Esophagus squamous epithelium (tissue), 5 donors: ENCODE measurements around the gene SORCS1. TPM values are rescaled to one million over a fixed set of nuclear protein-coding genes. Genes with fewer than 3 reads are reported as not detected.

Experiments used
- DNase-seq: peaks from one replicate; lab custom pipeline; 2025; lab: John Stamatoyannopoulos, UW
- H3K27ac ChIP-seq, 4 donors: fragments of 200-600 bp; sonication (generic); one replicate each; pipeline ENCODE4 v1.5.1; 2016 to 2019; ENCODE audit warnings: mild to moderate bottlenecking in 1 of 4
- H3K27me3 ChIP-seq, 4 donors: fragments of 200-600 bp; sonication (generic); 1 replicate in 3 of 4; 2 replicates in 1 of 4; pipeline versions ENCODE4 v1.5.1 to v1.6.0; 2017 to 2021; ENCODE audit warnings: antibody characterized with exemption in 1 of 4
- H3K36me3 ChIP-seq, 3 donors: fragments of 200-600 bp; sonication (generic); one replicate each; pipeline ENCODE4 v1.5.1; 2016 to 2019
- H3K4me1 ChIP-seq, 3 donors: fragments of 200-600 bp; sonication (generic); one replicate each; pipeline ENCODE4 v1.5.1; 2017 to 2019
- H3K4me3 ChIP-seq, 4 donors: fragments of 200-600 bp; sonication (generic); 1 replicate in 3 of 4; 2 replicates in 1 of 4; pipeline ENCODE4 v1.5.1; 2016 to 2019; ENCODE audit warnings: mild to moderate bottlenecking in 2 of 4, moderate library complexity in 1 of 4
- H3K9me3 ChIP-seq, 3 donors: fragments of 200-600 bp; sonication (generic); one replicate each; pipeline ENCODE4 v1.5.1; 2016 to 2019
- POLR2A ChIP-seq, 4 donors: fragments of 450-650 bp; IDR thresholded peaks; one replicate each; pipeline ENCODE4 v1.6.1; 2017; ENCODE audit warnings: antibody characterized with exemption in 4 of 4, mild to moderate bottlenecking in 4 of 4, moderate library complexity in 3 of 4
- WGBS, 2 donors: methylation state at CpG; one replicate each; pipeline ENCODE4 v1.1.5; 2018; 5-methylcytosine and 5-hydroxymethylcytosine counted together
- intact Hi-C: fragments of 100-400 bp; cut with DNase I; formaldehyde crosslinking; loops from one replicate; pipeline ENCODE4 v1.15.0; 2022
- total RNA-seq, 4 donors: library from RNA; depleted of rRNA; stranded (reverse); fragments of >200 nt; gene quantifications; one replicate each; pipeline ENCODE4 v1.1.0, GENCODE V29; 2016
- TF ChIP-seq, protein P1 (sequence below), 6 experiments: fragments of 450-650 bp in 4 of 6; fragments of 200-600 bp in 2 of 6; sonication (generic) in 2 of 6; IDR thresholded peaks; one replicate each; pipeline ENCODE4 v1.5.1; 2016 to 2019; ENCODE audit warnings: antibody characterized with exemption in 6 of 6, mild to moderate bottlenecking in 4 of 6, moderate library complexity in 4 of 6
- donor health status: DM: yes; HTN: yes; CAD: no.

SORCS1 gene
- total RNA-seq, 4 donors from 2014 or later = 0.88 to 4.8 (median 1.4) TPM; not detected in 1

DNA sequence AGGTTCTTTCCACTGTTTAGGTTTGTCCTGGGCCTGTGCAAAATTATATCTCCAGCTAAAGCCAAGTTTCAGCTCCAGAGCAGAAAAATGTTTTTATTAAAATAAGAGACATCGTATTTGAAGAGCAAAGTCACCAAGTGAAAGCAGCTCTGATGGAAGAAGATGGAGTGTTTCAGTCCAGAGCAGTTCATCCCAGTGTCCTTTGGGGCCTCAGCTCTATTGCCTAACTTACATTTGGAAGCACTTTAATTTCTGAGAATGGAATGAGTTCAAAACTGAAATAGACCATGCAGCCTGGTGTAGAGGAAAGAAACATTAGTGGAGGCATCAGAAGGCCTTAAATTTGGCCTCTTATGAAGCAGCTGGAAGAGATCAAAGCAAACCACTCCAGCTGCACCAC, 545.2 kb downstream of the SORCS1 start:
- no peak overlapping the region for H3K4me3 ChIP-seq
- no peaks in the 10 kb centered on the region for H3K4me1 ChIP-seq
- 75 to 77% methylated on average over 1 of the region's 1 CpG for WGBS, 2 donors
- TF ChIP-seq, protein P1, sequence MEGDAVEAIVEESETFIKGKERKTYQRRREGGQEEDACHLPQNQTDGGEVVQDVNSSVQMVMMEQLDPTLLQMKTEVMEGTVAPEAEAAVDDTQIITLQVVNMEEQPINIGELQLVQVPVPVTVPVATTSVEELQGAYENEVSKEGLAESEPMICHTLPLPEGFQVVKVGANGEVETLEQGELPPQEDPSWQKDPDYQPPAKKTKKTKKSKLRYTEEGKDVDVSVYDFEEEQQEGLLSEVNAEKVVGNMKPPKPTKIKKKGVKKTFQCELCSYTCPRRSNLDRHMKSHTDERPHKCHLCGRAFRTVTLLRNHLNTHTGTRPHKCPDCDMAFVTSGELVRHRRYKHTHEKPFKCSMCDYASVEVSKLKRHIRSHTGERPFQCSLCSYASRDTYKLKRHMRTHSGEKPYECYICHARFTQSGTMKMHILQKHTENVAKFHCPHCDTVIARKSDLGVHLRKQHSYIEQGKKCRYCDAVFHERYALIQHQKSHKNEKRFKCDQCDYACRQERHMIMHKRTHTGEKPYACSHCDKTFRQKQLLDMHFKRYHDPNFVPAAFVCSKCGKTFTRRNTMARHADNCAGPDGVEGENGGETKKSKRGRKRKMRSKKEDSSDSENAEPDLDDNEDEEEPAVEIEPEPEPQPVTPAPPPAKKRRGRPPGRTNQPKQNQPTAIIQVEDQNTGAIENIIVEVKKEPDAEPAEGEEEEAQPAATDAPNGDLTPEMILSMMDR (IDR thresholded peaks at IDR 0.05) = no peak
- no peak for TF ChIP-seq POLR2A (IDR thresholded peaks at IDR 0.05)
- H3K9me3 ChIP-seq = no peaks in the 10 kb centered on the region
- no peak overlapping the region for H3K27ac ChIP-seq
- H3K27me3 ChIP-seq = peaks cover 0 to 5% (median 0%) of the 10 kb centered on the region in 4 donors
- no peaks in the 10 kb centered on the region for H3K36me3 ChIP-seq
- intact Hi-C loops = no loop called here
- no peak for DNase-seq

DNA sequence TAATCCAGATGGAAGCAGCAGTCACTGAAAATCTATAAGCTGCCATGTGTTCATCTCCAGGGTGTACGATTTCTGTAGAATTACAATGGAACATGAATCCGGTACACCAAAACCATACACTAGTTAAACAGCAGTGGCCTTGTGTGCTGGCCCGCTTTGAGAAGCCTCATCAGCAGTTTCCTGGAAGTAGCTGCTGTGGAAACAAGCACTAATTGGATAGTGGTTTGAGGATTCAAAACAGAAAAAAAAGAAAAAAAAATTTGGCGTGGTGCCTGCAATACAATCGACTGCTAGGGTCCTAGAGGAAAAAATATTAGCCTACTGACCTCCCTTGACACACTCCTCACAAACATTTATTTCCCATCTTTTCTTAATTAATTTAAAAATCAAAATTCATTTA, 545.9 kb downstream of the SORCS1 start:
- Histone ChIP-seq H3K9me3 (no peaks in the 10 kb centered on the region), H3K27ac (no peak overlapping the region), H3K4me3 (no peak overlapping the region), H3K36me3 (no peaks in the 10 kb centered on the region), H3K27me3 (peaks cover 0 to 5% (median 0%) of the 10 kb centered on the region in 4 donors), H3K4me1 (no peaks in the 10 kb centered on the region)
- intact Hi-C loops = no loop called here
- DNase-seq = no peak
- TF ChIP-seq, protein P1 (IDR thresholded peaks at IDR 0.05) = no peak
- TF ChIP-seq POLR2A (IDR thresholded peaks at IDR 0.05) = no peak
- 42 to 45% methylated on average over 5 of the region's 5 CpGs for WGBS, 2 donors

DNA sequence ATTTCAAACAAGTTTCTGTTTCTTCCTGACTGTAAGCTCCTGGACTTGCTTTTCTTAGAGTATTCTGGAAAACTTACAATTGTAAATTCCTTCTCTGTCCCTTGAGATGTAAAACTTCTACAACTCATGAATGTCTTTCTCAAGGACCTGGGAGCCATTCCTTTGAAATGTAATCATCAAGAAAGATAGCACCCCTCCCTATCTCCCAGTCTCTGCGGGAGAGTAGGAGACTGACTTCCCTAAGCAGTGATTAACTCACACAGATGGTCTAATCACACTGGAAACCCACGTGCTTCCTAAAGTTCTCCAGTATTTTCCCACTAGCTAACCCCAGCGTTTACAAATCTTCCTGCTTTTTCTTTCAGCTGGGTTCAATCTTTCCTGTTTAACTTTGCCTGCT, 549.4 kb downstream of the SORCS1 start:
- Histone ChIP-seq H3K27me3 (peaks cover 0 to 5% (median 0%) of the 10 kb centered on the region in 4 donors), H3K4me1 (no peaks in the 10 kb centered on the region), H3K36me3 (no peaks in the 10 kb centered on the region), H3K27ac (no peak overlapping the region), H3K9me3 (no peaks in the 10 kb centered on the region), H3K4me3 (no peak overlapping the region)
- intact Hi-C loops = no loop called here
- no peak for TF ChIP-seq POLR2A (IDR thresholded peaks at IDR 0.05)
- TF ChIP-seq, protein P1 (IDR thresholded peaks at IDR 0.05) = no peak
- no peak for DNase-seq
- 12 to 16% methylated on average over 3 of the region's 3 CpGs for WGBS, 2 donors

DNA sequence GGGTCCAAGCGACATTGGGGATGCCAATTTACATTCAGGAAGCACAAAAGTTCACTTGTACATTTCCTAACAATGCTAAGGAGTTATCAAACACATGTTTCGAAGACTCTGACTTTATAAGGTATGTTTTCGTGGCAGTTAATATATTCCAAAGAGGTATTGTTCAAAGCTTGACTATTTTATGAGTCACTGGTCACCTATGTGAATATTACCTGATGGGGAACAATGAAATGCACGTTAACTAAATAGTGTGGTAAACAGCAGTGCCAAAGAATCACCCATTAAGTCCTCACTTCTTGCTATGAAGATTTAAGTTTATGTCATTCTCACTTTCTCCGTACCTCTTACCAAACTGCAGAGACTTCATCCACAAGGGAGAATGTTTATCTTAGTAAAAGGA, 550.2 kb downstream of the SORCS1 start:
- H3K36me3 ChIP-seq = no peaks in the 10 kb centered on the region
- H3K9me3 ChIP-seq = no peaks in the 10 kb centered on the region
- peaks cover 0 to 5% (median 0%) of the 10 kb centered on the region in 4 donors for H3K27me3 ChIP-seq
- intact Hi-C loops = no loop called here
- no peak overlapping the region for H3K27ac ChIP-seq
- 49 to 57% methylated on average over 5 of the region's 5 CpGs for WGBS, 2 donors
- no peak for DNase-seq
- H3K4me3 ChIP-seq = no peak overlapping the region
- no peaks in the 10 kb centered on the region for H3K4me1 ChIP-seq
- TF ChIP-seq, protein P1 (IDR thresholded peaks at IDR 0.05) = no peak
- no peak for TF ChIP-seq POLR2A (IDR thresholded peaks at IDR 0.05)

DNA sequence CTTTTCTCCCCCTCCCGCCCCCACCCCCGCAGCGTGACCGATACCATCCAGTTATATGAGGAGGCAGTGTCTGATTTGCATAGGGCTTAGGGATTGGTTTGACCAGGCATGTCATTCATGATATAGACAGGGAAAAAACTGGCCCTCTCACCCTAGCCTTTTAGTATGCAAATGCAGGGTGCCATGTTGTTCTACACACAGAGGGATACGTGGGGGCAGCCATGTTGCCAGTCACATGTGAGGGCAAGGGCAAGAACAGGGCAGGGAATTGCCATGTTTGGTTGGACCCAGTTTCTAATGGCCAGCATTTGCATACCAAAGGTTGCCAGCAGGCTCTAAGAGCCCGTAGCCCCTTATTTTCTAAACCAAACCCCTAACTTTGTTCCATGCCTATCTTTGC, 552.1 kb downstream of the SORCS1 start:
- TF ChIP-seq, protein P1 (IDR thresholded peaks at IDR 0.05) = no peak
- TF ChIP-seq POLR2A (IDR thresholded peaks at IDR 0.05) = no peak
- intact Hi-C loops = no loop called here

More for the DNA sequence above, 552.1 kb downstream of the SORCS1 start:
- Histone ChIP-seq H3K27ac (no peak overlapping the region), H3K36me3 (no peaks in the 10 kb centered on the region), H3K4me1 (no peaks in the 10 kb centered on the region), H3K9me3 (no peaks in the 10 kb centered on the region), H3K27me3 (peaks cover 0 to 5% (median 0%) of the 10 kb centered on the region in 4 donors), H3K4me3 (no peak overlapping the region)
- 84 to 85% methylated on average over 2 to 6 of the region's 6 CpGs for WGBS, 2 donors
- no peak for DNase-seq
